ENCODE measurements around the gene NFYC.

GRCh38 chr1:40652979-40653378 lies 38.5 kb upstream of the NFYC start:
- no peak for TF ChIP-seq TAF1 (IDR thresholded peaks at IDR 0.05; ENCODE audit: borderline replicate concordance, insufficient read depth, low read length)
- no peak for TF ChIP-seq POLR2AphosphoS5 (IDR thresholded peaks at IDR 0.05; ENCODE audit: low read depth, low read length)

Data from PFSK-1 (cell line).